Measurements from ENCODE around the gene POLR3H.

POLR3H gene

GRCh38 chr22:41555325-41555982, 11.2 kb upstream of the POLR3H start:
- Mint-ChIP-seq H3K27me3 (ENCODE audit: low read depth) (no peaks in the 10 kb centered on the region), H3K4me1 (peaks cover 64% of the 10 kb centered on the region), H3K4me3 (peak overlapping the region; percentile 13 to 51 (median 15)), H3K9me3 (no peaks in the 10 kb centered on the region), H3K36me3 (ENCODE audit: low read depth) (no peaks in the 10 kb centered on the region), H3K27ac (peak overlapping the region; percentile 83 to 96 (median 95))
- TF ChIP-seq CTCF (IDR thresholded peaks at IDR 0.05; ENCODE audit: unreplicated experiment in 3 of 3), result no peak

GRCh38 chr22:41551877-41552582, 7.8 kb upstream of the POLR3H start:
- Mint-ChIP-seq H3K36me3 (ENCODE audit: low read depth) (no peaks in the 10 kb centered on the region), H3K27ac (peak overlapping the region; percentile 82 to 90 (median 89)), H3K4me3 (peak overlapping the region in 2 of 3 experiments; percentile 26 to 32), H3K27me3 (ENCODE audit: low read depth) (no peaks in the 10 kb centered on the region), H3K9me3 (no peaks in the 10 kb centered on the region), H3K4me1 (peaks cover 57% of the 10 kb centered on the region)
- TF ChIP-seq CTCF (IDR thresholded peaks at IDR 0.05; ENCODE audit: unreplicated experiment in 3 of 3), result no peak

GRCh38 chr22:41550952-41551491, 6.8 kb upstream of the POLR3H start:
- Mint-ChIP-seq H3K27ac (peak overlapping the region; percentile 78 to 90 (median 81)), H3K27me3 (ENCODE audit: low read depth) (no peaks in the 10 kb centered on the region), H3K4me3 (no peak overlapping the region), H3K4me1 (peaks cover 48% of the 10 kb centered on the region), H3K9me3 (no peaks in the 10 kb centered on the region), H3K36me3 (ENCODE audit: low read depth) (no peaks in the 10 kb centered on the region)
- no peak for TF ChIP-seq CTCF (IDR thresholded peaks at IDR 0.05; ENCODE audit: unreplicated experiment in 3 of 3)

- Mint-ChIP-seq H3K4me1 (peaks cover 53% of the 10 kb centered on the region), H3K4me3 (no peak overlapping the region), H3K9me3 (no peaks in the 10 kb centered on the region), H3K27ac (peak overlapping the region in 1 of 3 experiments; percentile 70), H3K36me3 (ENCODE audit: low read depth) (no peaks in the 10 kb centered on the region), H3K27me3 (ENCODE audit: low read depth) (no peaks in the 10 kb centered on the region)
- TF ChIP-seq CTCF (IDR thresholded peaks at IDR 0.05; ENCODE audit: unreplicated experiment in 3 of 3), result no peak
Measured at GRCh38 chr22:41548830-41549211, 4.6 kb upstream of the POLR3H start.

- Mint-ChIP-seq H3K4me1 (peaks cover 55% of the 10 kb centered on the region), H3K9me3 (no peaks in the 10 kb centered on the region), H3K27ac (peak overlapping the region; percentile 80 to 91 (median 88)), H3K27me3 (ENCODE audit: low read depth) (no peaks in the 10 kb centered on the region), H3K36me3 (ENCODE audit: low read depth) (peaks cover 6% of the 10 kb centered on the region), H3K4me3 (peak overlapping the region; percentile 96 to 100 (median 99))
- TF ChIP-seq CTCF (IDR thresholded peaks at IDR 0.05; ENCODE audit: unreplicated experiment in 3 of 3), result no peak
Measured at GRCh38 chr22:41544671-41545476, 604 bp upstream of the POLR3H start.

Measured in nephron (organoid).